ENCODE measurements around the gene UBE2E2. TPM values are rescaled to one million over a fixed set of nuclear protein-coding genes. Genes with fewer than 3 reads are reported as not detected.
A peak's percentile ranks its signal among the peaks of the same experiment; 100 is the strongest.

The UBE2E2 gene
- total and polyA plus RNA-seq, 3 experiments from 2014 or later = 0.86 to 8.0 (median 0.92) TPM

DNA sequence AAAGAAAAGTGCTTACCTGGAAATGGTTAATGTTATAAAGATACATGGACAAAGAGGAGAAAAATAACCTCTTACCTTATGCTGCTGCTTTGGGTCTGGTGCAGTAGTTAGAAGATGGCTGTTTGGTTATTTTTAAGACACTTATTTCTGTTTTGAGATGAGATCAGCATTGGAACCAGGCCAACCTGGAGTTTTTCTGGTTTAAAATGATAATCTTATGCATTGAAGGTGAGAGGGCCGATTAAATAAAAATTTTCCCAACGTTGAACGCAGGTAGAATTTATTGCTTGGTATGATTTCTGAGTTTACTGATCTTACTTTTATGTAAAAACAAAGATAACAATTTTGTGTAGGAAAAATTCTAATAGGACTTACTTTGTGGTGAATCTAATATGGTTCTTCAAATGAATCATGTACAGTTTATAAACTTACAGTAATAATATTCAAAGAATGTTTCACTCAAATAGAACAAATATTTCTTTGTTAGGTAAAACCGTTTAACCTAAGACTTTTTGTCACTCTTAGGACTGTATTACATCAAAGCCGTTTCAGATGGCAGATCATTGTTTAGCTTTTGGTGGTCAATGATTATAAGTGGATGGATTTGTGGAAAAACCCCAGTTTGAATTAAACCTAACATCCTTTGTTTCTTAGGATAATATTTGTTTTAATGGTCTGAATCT lies 14.9 kb downstream of the UBE2E2 start:
- no peak overlapping the region for H3K4me3 ChIP-seq (ENCODE audit: low read length)
- no peaks in the 10 kb centered on the region for H3K9me3 ChIP-seq (ENCODE audit: low read length)
- CTCF ChIA-PET = no interaction called here
- H3K36me3 ChIP-seq (ENCODE audit: insufficient read depth, low read length) = no peaks in the 10 kb centered on the region
- DNase-seq = no peak
- Mint-ChIP-seq H3K9me3 (peaks cover 0 to 3% (median 0%) of the 10 kb centered on the region in 5 donors), H3K4me1 (peaks cover 0 to 1% (median 0%) of the 10 kb centered on the region in 3 donors), H3K27ac (no peak overlapping the region), H3K27me3 (no peaks in the 10 kb centered on the region), H3K36me3 (no peaks in the 10 kb centered on the region), H3K4me3 (no peak overlapping the region)
- no peak overlapping the region for H3K27ac ChIP-seq (ENCODE audit: low read depth, low read length)
- no peaks in the 10 kb centered on the region for H3K4me1 ChIP-seq (ENCODE audit: insufficient read depth, low read length)
- POLR2A ChIA-PET = no interaction called here
- no peaks in the 10 kb centered on the region for H3K27me3 ChIP-seq (ENCODE audit: insufficient read depth, low read length, poor library complexity, severe bottlenecking)

DNA sequence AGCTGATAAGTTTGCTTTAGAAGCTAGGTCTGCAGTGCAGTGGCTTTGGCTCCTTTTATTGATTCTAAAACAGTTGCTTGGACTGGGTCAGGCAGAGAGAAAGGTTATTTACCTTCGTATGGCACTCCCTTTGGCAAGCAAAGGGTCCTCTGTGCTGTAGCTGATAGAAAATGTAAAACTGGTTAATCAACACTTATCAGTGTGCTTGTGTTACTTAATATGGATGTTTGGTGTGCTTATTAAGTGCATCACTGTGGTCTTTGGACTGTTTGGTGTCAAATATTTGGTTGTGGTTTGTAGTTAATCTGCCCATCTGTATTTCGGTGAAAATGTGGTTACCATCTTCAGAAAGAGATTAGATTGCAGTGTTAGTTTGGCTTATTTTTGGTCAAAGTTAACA lies 16.0 kb downstream of the UBE2E2 start:
- peaks cover 0 to 3% (median 0%) of the 10 kb centered on the region in 5 donors for H3K9me3 Mint-ChIP-seq
- Histone ChIP-seq H3K9me3 (ENCODE audit: low read length) (no peaks in the 10 kb centered on the region), H3K36me3 (ENCODE audit: insufficient read depth, low read length) (no peaks in the 10 kb centered on the region), H3K27ac (ENCODE audit: low read depth, low read length) (no peak overlapping the region), H3K4me1 (ENCODE audit: insufficient read depth, low read length) (no peaks in the 10 kb centered on the region), H3K27me3 (ENCODE audit: insufficient read depth, low read length, poor library complexity, severe bottlenecking) (no peaks in the 10 kb centered on the region), H3K4me3 (ENCODE audit: low read length) (no peak overlapping the region)
- DNase-seq = no peak
- H3K4me1 Mint-ChIP-seq = peaks cover 0 to 1% (median 0%) of the 10 kb centered on the region in 3 donors
- CTCF ChIA-PET = no interaction called here
- H3K27me3 Mint-ChIP-seq = no peaks in the 10 kb centered on the region
- no peak overlapping the region for H3K27ac Mint-ChIP-seq
- POLR2A ChIA-PET = no interaction called here
- H3K36me3 Mint-ChIP-seq = no peaks in the 10 kb centered on the region
- H3K4me3 Mint-ChIP-seq = no peak overlapping the region

DNA sequence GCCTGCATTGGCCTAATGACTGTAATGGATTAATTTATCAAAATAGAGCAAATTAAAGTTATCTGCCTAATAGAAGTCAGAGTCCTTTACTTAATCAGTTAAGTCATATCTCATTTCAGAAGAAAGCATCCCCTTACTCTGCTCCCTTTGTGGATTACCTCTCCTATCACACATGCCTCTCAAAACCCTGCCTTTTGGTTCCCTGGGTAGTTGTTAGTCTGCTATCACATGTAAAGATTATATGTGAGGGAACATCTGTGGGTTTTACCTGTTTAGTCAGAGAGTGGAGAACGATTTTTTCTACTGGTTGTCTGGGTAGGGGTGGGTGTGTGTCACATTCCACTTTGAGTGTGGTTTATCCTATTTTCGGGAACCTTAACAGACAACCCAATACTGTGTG lies 16.4 kb downstream of the UBE2E2 start:
- Mint-ChIP-seq H3K27ac (peak overlapping the region in 1 of 8 donors; percentile 12), H3K36me3 (no peaks in the 10 kb centered on the region), H3K9me3 (peaks cover 0 to 6% (median 0%) of the 10 kb centered on the region in 5 donors), H3K4me1 (peaks cover 0 to 1% (median 0%) of the 10 kb centered on the region in 3 donors), H3K4me3 (no peak overlapping the region), H3K27me3 (no peaks in the 10 kb centered on the region)
- DNase-seq = no peak
- Histone ChIP-seq H3K27me3 (ENCODE audit: insufficient read depth, low read length, poor library complexity, severe bottlenecking) (no peaks in the 10 kb centered on the region), H3K4me1 (ENCODE audit: insufficient read depth, low read length) (no peaks in the 10 kb centered on the region), H3K27ac (ENCODE audit: low read depth, low read length) (no peak overlapping the region), H3K9me3 (ENCODE audit: low read length) (no peaks in the 10 kb centered on the region), H3K36me3 (ENCODE audit: insufficient read depth, low read length) (no peaks in the 10 kb centered on the region), H3K4me3 (ENCODE audit: low read length) (no peak overlapping the region)
- CTCF ChIA-PET = no interaction called here
- POLR2A ChIA-PET = no interaction called here

GRCh38 chr3:23221136-23221535 lies 18.0 kb downstream of the UBE2E2 start:
- Mint-ChIP-seq H3K27ac (no peak overlapping the region), H3K27me3 (peaks cover 0 to 2% of the 10 kb centered on the region in 2 donors), H3K36me3 (no peaks in the 10 kb centered on the region), H3K4me1 (peaks cover 0 to 1% (median 0%) of the 10 kb centered on the region in 3 donors), H3K4me3 (no peak overlapping the region), H3K9me3 (peaks cover 2 to 8% (median 3%) of the 10 kb centered on the region in 5 donors)
- Histone ChIP-seq H3K27ac (ENCODE audit: low read depth, low read length) (no peak overlapping the region), H3K4me3 (ENCODE audit: low read length) (no peak overlapping the region), H3K36me3 (ENCODE audit: insufficient read depth, low read length) (no peaks in the 10 kb centered on the region), H3K9me3 (ENCODE audit: low read length) (no peaks in the 10 kb centered on the region), H3K4me1 (ENCODE audit: insufficient read depth, low read length) (no peaks in the 10 kb centered on the region), H3K27me3 (ENCODE audit: insufficient read depth, low read length, poor library complexity, severe bottlenecking) (no peaks in the 10 kb centered on the region)
- ChIA-PET POLR2A (no interaction called here), CTCF (no interaction called here)
- no peak for DNase-seq

DNA sequence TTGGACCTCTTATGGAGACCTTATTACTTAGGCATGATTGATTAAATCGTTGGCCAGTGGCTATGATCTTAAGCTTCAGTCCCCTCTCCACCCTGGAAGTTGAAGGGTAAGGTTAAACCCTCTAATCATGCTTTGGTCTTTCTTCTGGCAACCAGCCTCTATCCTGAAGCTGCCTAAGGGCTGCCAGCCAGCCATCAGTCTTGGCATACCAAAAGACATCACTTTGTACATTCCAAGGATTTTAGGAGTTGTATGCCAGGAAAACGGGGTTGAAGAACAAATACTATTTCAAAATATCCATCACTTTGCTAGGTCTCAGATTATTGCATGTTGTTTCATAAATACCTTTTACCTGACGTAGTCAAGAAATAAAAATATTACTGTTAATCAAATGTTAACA lies 28.9 kb downstream of the UBE2E2 start:
- ChIA-PET POLR2A (no interaction called here), CTCF (no interaction called here)
- Histone ChIP-seq H3K27me3 (ENCODE audit: insufficient read depth, low read length, poor library complexity, severe bottlenecking) (no peaks in the 10 kb centered on the region), H3K4me3 (ENCODE audit: low read length) (no peak overlapping the region), H3K27ac (ENCODE audit: low read depth, low read length) (no peak overlapping the region), H3K36me3 (ENCODE audit: insufficient read depth, low read length) (no peaks in the 10 kb centered on the region), H3K4me1 (ENCODE audit: insufficient read depth, low read length) (no peaks in the 10 kb centered on the region), H3K9me3 (ENCODE audit: low read length) (no peaks in the 10 kb centered on the region)
- no peak overlapping the region for H3K4me3 Mint-ChIP-seq
- DNase-seq = no peak
- H3K36me3 Mint-ChIP-seq = no peaks in the 10 kb centered on the region
- no peaks in the 10 kb centered on the region for H3K4me1 Mint-ChIP-seq
- no peak overlapping the region for H3K27ac Mint-ChIP-seq
- H3K27me3 Mint-ChIP-seq = no peaks in the 10 kb centered on the region
- H3K9me3 Mint-ChIP-seq = peaks cover 0 to 5% (median 2%) of the 10 kb centered on the region in 5 donors

DNA sequence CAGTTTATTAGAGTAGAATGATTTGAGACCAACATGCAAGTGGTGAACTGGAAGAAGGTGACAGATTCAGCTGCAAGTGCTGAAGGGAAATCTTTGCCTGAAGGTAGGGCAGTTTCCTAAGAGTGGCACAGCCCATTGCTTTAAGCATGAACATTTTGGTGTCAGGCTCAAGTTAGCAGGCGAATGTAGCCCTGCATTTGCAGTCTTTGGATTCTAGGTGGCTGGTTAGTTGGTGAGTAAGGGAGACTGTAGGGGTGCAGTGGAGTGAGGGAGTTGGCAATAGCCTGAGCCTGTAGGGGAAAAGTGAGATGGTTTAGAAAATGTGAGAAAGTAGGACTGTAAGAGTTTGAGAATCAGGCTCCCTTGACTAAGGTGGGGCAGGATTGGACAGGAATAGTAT lies 29.7 kb downstream of the UBE2E2 start:
- peak overlapping the region in 1 of 7 donors; percentile 2 for H3K4me3 Mint-ChIP-seq
- H3K36me3 Mint-ChIP-seq = no peaks in the 10 kb centered on the region
- H3K4me1 Mint-ChIP-seq = no peaks in the 10 kb centered on the region
- H3K27ac Mint-ChIP-seq = no peak overlapping the region
- H3K9me3 ChIP-seq (ENCODE audit: low read length) = no peaks in the 10 kb centered on the region
- no peaks in the 10 kb centered on the region for H3K27me3 Mint-ChIP-seq
- no peak overlapping the region for H3K27ac ChIP-seq (ENCODE audit: low read depth, low read length)
- H3K27me3 ChIP-seq (ENCODE audit: insufficient read depth, low read length, poor library complexity, severe bottlenecking) = no peaks in the 10 kb centered on the region
- no peak overlapping the region for H3K4me3 ChIP-seq (ENCODE audit: low read length)
- CTCF ChIA-PET = no interaction called here
- H3K9me3 Mint-ChIP-seq = peaks cover 0 to 5% (median 2%) of the 10 kb centered on the region in 5 donors
- H3K4me1 ChIP-seq (ENCODE audit: insufficient read depth, low read length) = no peaks in the 10 kb centered on the region
- no peak for DNase-seq
- POLR2A ChIA-PET = no interaction called here
- H3K36me3 ChIP-seq (ENCODE audit: insufficient read depth, low read length) = no peaks in the 10 kb centered on the region

DNA sequence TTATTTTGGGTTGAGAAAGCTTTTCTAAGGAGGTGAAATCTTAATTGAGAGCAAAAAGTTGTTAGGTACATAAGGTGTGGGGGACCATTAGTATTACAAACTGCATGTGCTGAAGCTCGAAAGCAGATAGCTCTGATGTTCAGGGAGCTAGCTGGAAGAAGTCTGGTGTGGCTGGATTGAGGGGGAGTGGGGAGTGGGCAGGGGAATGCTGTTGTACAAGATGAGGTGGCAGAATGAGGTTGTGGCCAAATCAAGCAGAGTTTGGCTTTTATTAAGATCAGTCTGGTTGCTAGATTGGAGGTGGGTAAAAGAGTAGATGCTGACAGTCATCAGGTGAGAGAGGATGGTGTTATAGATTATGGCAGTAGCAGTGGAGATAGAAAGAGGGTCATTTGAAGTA lies 32.1 kb downstream of the UBE2E2 start:
- no peak for DNase-seq
- no peaks in the 10 kb centered on the region for H3K36me3 Mint-ChIP-seq
- ChIA-PET CTCF (no interaction called here), POLR2A (no interaction called here)
- no peak overlapping the region for H3K27ac Mint-ChIP-seq
- H3K4me3 Mint-ChIP-seq = no peak overlapping the region
- no peaks in the 10 kb centered on the region for H3K4me1 Mint-ChIP-seq
- no peak overlapping the region for H3K4me3 ChIP-seq (ENCODE audit: low read length)
- H3K4me1 ChIP-seq (ENCODE audit: insufficient read depth, low read length) = no peaks in the 10 kb centered on the region
- no peaks in the 10 kb centered on the region for H3K27me3 Mint-ChIP-seq
- H3K27me3 ChIP-seq (ENCODE audit: insufficient read depth, low read length, poor library complexity, severe bottlenecking) = no peaks in the 10 kb centered on the region
- H3K27ac ChIP-seq (ENCODE audit: low read depth, low read length) = no peak overlapping the region
- H3K9me3 ChIP-seq (ENCODE audit: low read length) = no peaks in the 10 kb centered on the region
- no peaks in the 10 kb centered on the region for H3K36me3 ChIP-seq (ENCODE audit: insufficient read depth, low read length)
- peaks cover 0 to 2% (median 0%) of the 10 kb centered on the region in 5 donors for H3K9me3 Mint-ChIP-seq

- POLR2A ChIA-PET = no interaction called here
- Mint-ChIP-seq H3K27ac (no peak overlapping the region), H3K4me1 (no peaks in the 10 kb centered on the region), H3K4me3 (no peak overlapping the region), H3K36me3 (no peaks in the 10 kb centered on the region), H3K9me3 (peaks cover 0 to 6% (median 0%) of the 10 kb centered on the region in 5 donors), H3K27me3 (no peaks in the 10 kb centered on the region)
- Histone ChIP-seq H3K4me3 (ENCODE audit: low read length) (no peak overlapping the region), H3K9me3 (ENCODE audit: low read length) (no peaks in the 10 kb centered on the region), H3K27ac (ENCODE audit: low read depth, low read length) (no peak overlapping the region), H3K4me1 (ENCODE audit: insufficient read depth, low read length) (no peaks in the 10 kb centered on the region), H3K27me3 (ENCODE audit: insufficient read depth, low read length, poor library complexity, severe bottlenecking) (no peaks in the 10 kb centered on the region), H3K36me3 (ENCODE audit: insufficient read depth, low read length) (no peaks in the 10 kb centered on the region)
- DNase-seq = no peak
- CTCF ChIA-PET = no interaction called here
Observed at GRCh38 chr3:23236890-23237289, 33.8 kb downstream of the UBE2E2 start.
